ENCODE results near the gene AJUBA. TPM values are rescaled to one million over a fixed set of nuclear protein-coding genes. Genes with fewer than 3 reads are reported as not detected.

The AJUBA gene
- total RNA-seq, 1 experiment from 2014 or later = 42.6 TPM

DNA sequence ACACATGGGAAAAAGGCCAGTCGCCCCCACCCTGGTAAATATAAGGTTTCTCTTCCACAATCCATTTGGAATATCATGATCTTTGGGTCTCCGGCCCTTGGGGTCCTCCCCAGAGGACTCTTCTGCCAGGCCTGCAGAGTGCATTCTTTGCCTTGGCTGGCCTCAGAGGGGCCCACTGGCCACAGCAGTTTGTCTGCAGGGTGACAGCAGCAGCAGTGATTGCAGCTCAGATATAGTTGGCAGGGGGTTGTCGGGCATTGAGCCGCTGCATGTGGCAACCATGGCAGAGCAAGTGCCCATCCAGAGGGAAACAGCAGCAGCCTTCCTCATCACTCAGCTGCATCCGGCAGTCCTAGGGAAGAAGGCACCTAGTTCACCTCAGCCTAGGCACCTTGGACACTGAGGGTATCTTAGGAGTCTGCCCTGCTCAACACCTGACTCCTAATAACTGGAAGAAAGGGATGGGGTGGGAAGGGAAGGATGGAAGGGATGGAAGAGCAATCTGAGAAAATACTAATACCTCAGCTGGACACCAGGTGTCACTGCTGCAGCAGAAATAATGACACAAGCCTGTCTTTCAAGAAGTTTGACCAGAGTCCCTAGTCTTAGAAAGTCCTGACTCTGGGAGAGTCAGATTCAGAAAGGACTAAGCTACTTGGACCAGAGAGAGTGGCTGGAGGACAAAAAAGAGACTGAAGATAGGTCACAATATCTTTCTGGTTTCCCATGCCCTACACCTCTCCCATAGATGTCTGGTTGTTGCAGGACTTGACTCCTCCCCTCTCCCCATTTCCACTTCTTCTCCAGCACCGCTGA lies 8.9 kb downstream of the AJUBA start:
- Histone ChIP-seq H3K27ac (no peak overlapping the region), H3K79me2 (ENCODE audit: low read depth) (no peaks in the 10 kb centered on the region), H3K4me2 (no peak overlapping the region), H2AFZ (no peak overlapping the region), H3K9me2 (ENCODE audit: insufficient read depth) (no peaks in the 10 kb centered on the region), H3K4me3 (no peak overlapping the region), H3F3A (ENCODE audit: insufficient read depth, low read depth) (peaks cover 13% of the 10 kb centered on the region), H3K27me3 (ENCODE audit: insufficient read depth, low read depth) (no peaks in the 10 kb centered on the region), H3K36me3 (ENCODE audit: low read depth) (peaks cover 5% of the 10 kb centered on the region), H3K4me1 (replicated peaks; ENCODE audit: insufficient read depth) (peaks cover 26% of the 10 kb centered on the region), H4K20me1 (ENCODE audit: insufficient read depth) (no peaks in the 10 kb centered on the region), H3K9me3 (ENCODE audit: insufficient read depth, low read depth) (no peaks in the 10 kb centered on the region)
- BruUV-seq (replicated peaks) = no TSS peak
- ChIA-PET POLR2A (ENCODE audit: unreplicated experiment) (no interaction called here), CTCF (interaction anchor here (0.6 to 2.0 kb wide), 6 partner anchors 9 to 95 kb away, joined by 3 to 12 read pairs (median 5); partner anchors contain the start of genes AJUBA and CDH24)
- no peak for TF ChIP-seq EZH2 (IDR thresholded peaks at IDR 0.05; ENCODE audit: low read depth)
- peak; percentile 70 for TF ChIP-seq CTCF (conservative IDR thresholded peaks at IDR 0.05)
- peak in 1 of 2 experiments; percentile 44 for DNase-seq
- intact Hi-C loops (cut with micrococcal nuclease; ENCODE audit: unreplicated experiment) = loop anchor here (1.0 kb wide), 1 partner anchor 10 kb away; no protein-coding TSS in a partner anchor

- Histone ChIP-seq H3K9me3 (ENCODE audit: insufficient read depth, low read depth) (no peaks in the 10 kb centered on the region), H3K79me2 (ENCODE audit: low read depth) (no peaks in the 10 kb centered on the region), H3K27ac (no peak overlapping the region), H3K9me2 (ENCODE audit: insufficient read depth) (no peaks in the 10 kb centered on the region), H2AFZ (no peak overlapping the region), H3K4me2 (no peak overlapping the region), H4K20me1 (ENCODE audit: insufficient read depth) (no peaks in the 10 kb centered on the region), H3F3A (ENCODE audit: insufficient read depth, low read depth) (peaks cover 5% of the 10 kb centered on the region), H3K4me3 (no peak overlapping the region), H3K27me3 (ENCODE audit: insufficient read depth, low read depth) (no peaks in the 10 kb centered on the region), H3K36me3 (ENCODE audit: low read depth) (peaks cover 5% of the 10 kb centered on the region), H3K4me1 (replicated peaks; ENCODE audit: insufficient read depth) (peaks cover 16% of the 10 kb centered on the region)
- CTCF ChIA-PET = interaction anchor here (2.0 kb wide), 1 partner anchor 14 kb away, joined by 9 read pairs; no protein-coding TSS in a partner anchor
- intact Hi-C loops (cut with micrococcal nuclease; ENCODE audit: unreplicated experiment) = no loop called here
- POLR2A ChIA-PET (ENCODE audit: unreplicated experiment) = interaction anchor here (0.6 kb wide), 1 partner anchor 13 kb away, joined by 8 read pairs; no protein-coding TSS in a partner anchor
- BruUV-seq (replicated peaks) = no TSS peak
- TF ChIP-seq CTCF (conservative IDR thresholded peaks at IDR 0.05) (no peak), EZH2 (IDR thresholded peaks at IDR 0.05; ENCODE audit: low read depth) (no peak)
- DNase-seq = no peak
Measured at GRCh38 chr14:22972313-22972930, 9.9 kb downstream of the AJUBA start.

DNA sequence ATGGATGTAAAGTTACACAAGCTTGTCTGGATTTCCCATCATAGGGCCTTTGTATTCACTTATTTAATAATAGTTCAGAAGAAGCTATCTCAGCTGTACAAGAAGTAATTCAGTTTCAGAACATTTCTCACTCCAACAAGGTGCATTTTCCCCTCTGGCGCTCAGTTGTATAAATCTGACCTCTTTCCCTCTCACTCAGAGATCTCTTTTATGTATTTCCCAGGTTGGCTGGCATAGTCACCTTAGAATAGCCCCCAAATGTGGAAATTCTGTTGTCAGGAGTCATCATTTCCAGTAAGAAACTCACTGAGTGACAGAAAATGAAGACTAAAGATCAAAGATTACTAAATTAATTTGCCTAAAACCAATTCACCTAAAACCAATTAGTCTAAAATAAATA lies 11.2 kb downstream of the AJUBA start:
- Histone ChIP-seq H3K4me2 (no peak overlapping the region), H3F3A (ENCODE audit: insufficient read depth, low read depth) (no peaks in the 10 kb centered on the region; the same call in none of the 2 replicates), H3K79me2 (ENCODE audit: low read depth) (no peaks in the 10 kb centered on the region), H3K36me3 (ENCODE audit: low read depth) (peaks cover 5% of the 10 kb centered on the region), H3K9me3 (ENCODE audit: insufficient read depth, low read depth) (no peaks in the 10 kb centered on the region), H2AFZ (no peak overlapping the region), H3K9me2 (ENCODE audit: insufficient read depth) (no peaks in the 10 kb centered on the region), H3K4me1 (replicated peaks; ENCODE audit: insufficient read depth) (peaks cover 3% of the 10 kb centered on the region; the same call in 1 of the 2 replicates), H3K4me3 (no peak overlapping the region), H4K20me1 (ENCODE audit: insufficient read depth) (no peaks in the 10 kb centered on the region), H3K27me3 (ENCODE audit: insufficient read depth, low read depth) (no peaks in the 10 kb centered on the region), H3K27ac (no peak overlapping the region)
- TF ChIP-seq CTCF (conservative IDR thresholded peaks at IDR 0.05) (no peak), EZH2 (IDR thresholded peaks at IDR 0.05; ENCODE audit: low read depth) (no peak)
- no peak for DNase-seq
- intact Hi-C loops (cut with micrococcal nuclease; ENCODE audit: unreplicated experiment) = no loop called here
- POLR2A ChIA-PET (ENCODE audit: unreplicated experiment) = no interaction called here
- no TSS peak for BruUV-seq (replicated peaks)
- CTCF ChIA-PET = no interaction called here
